Measurements from ENCODE around the gene MRPL49. TPM values are rescaled to one million over a fixed set of nuclear protein-coding genes. Genes with fewer than 3 reads are reported as not detected.

Gene MRPL49
- total RNA-seq, 1 donor from 2014 or later, result 38.3 TPM

- H3K9ac ChIP-seq, result no peak overlapping the region
- H3F3A ChIP-seq (ENCODE audit: low read depth), result peaks cover 36% of the 10 kb centered on the region
- H3K4me1 Mint-ChIP-seq, result peaks cover 17% of the 10 kb centered on the region
- H3K36me3 Mint-ChIP-seq, result peaks cover 7% of the 10 kb centered on the region
- peaks cover 4% of the 10 kb centered on the region for H3K36me3 ChIP-seq
- peak overlapping the region; percentile 50 for H3K4me3 Mint-ChIP-seq
- no peaks in the 10 kb centered on the region for H3K9me3 ChIP-seq (ENCODE audit: low read depth)
- no peaks in the 10 kb centered on the region for H3K27me3 ChIP-seq
- no peak for DNase-seq (ENCODE audit: low spot score)
- TF ChIP-seq EZH2phosphoT487 (IDR thresholded peaks at IDR 0.05) (no peak), EZH2 (IDR thresholded peaks at IDR 0.05) (no peak), CTCF (IDR thresholded peaks at IDR 0.05) (no peak)
- H3K4me1 ChIP-seq, result peaks cover 10% of the 10 kb centered on the region
- no peaks in the 10 kb centered on the region for H3K9me3 Mint-ChIP-seq
- peaks cover 49% of the 10 kb centered on the region for H3K79me2 ChIP-seq (ENCODE audit: low read depth)
- peaks cover 7% of the 10 kb centered on the region for H3K27me3 Mint-ChIP-seq (ENCODE audit: insufficient read depth, low read depth)
- H2AFZ ChIP-seq (replicated peaks), result no peak overlapping the region
- H3K4me2 ChIP-seq, result no peak overlapping the region
- no peak overlapping the region for H3K27ac ChIP-seq
- H4K20me1 ChIP-seq (ENCODE audit: low read depth), result peaks cover 6% of the 10 kb centered on the region
- H3K4me3 ChIP-seq, result no peak overlapping the region
- no peak overlapping the region for H3K27ac Mint-ChIP-seq
Measured at GRCh38 chr11:65124480-65125196, 2.5 kb downstream of the MRPL49 start.

GRCh38 chr11:65125197-65126056 lies 3.3 kb downstream of the MRPL49 start:
- peaks cover 7% of the 10 kb centered on the region for H3K27me3 Mint-ChIP-seq (ENCODE audit: insufficient read depth, low read depth)
- no peak overlapping the region for H3K4me3 ChIP-seq
- peaks cover 4% of the 10 kb centered on the region for H3K36me3 Mint-ChIP-seq
- peaks cover 2% of the 10 kb centered on the region for H3K36me3 ChIP-seq
- H3K9me3 ChIP-seq (ENCODE audit: low read depth), result no peaks in the 10 kb centered on the region
- no peaks in the 10 kb centered on the region for H3K27me3 ChIP-seq
- no peak for DNase-seq (ENCODE audit: low spot score)
- H3K9ac ChIP-seq, result no peak overlapping the region
- no peak overlapping the region for H3K27ac Mint-ChIP-seq
- no peak overlapping the region for H2AFZ ChIP-seq (replicated peaks)
- H3K4me1 Mint-ChIP-seq, result peaks cover 17% of the 10 kb centered on the region
- H3K27ac ChIP-seq, result no peak overlapping the region
- H3K4me1 ChIP-seq, result peaks cover 10% of the 10 kb centered on the region
- peaks cover 29% of the 10 kb centered on the region for H3F3A ChIP-seq (ENCODE audit: low read depth)
- peak overlapping the region; percentile 50 for H3K4me3 Mint-ChIP-seq
- no peak overlapping the region for H3K4me2 ChIP-seq
- peaks cover 43% of the 10 kb centered on the region for H3K79me2 ChIP-seq (ENCODE audit: low read depth)
- peaks cover 6% of the 10 kb centered on the region for H4K20me1 ChIP-seq (ENCODE audit: low read depth)
- TF ChIP-seq EZH2 (IDR thresholded peaks at IDR 0.05) (no peak), CTCF (IDR thresholded peaks at IDR 0.05) (no peak), EZH2phosphoT487 (IDR thresholded peaks at IDR 0.05) (no peak)
- no peaks in the 10 kb centered on the region for H3K9me3 Mint-ChIP-seq

- H3K9ac ChIP-seq, result no peak overlapping the region
- H4K20me1 ChIP-seq (ENCODE audit: low read depth), result no peaks in the 10 kb centered on the region
- no peaks in the 10 kb centered on the region for H3K36me3 ChIP-seq
- H3K27me3 ChIP-seq, result no peaks in the 10 kb centered on the region
- no peaks in the 10 kb centered on the region for H3K36me3 Mint-ChIP-seq
- no peak overlapping the region for H3K4me3 ChIP-seq
- H3K79me2 ChIP-seq (ENCODE audit: low read depth), result peaks cover 30% of the 10 kb centered on the region
- H3K27me3 Mint-ChIP-seq (ENCODE audit: insufficient read depth, low read depth), result peaks cover 6% of the 10 kb centered on the region
- H3K4me1 Mint-ChIP-seq, result peaks cover 11% of the 10 kb centered on the region
- H3K4me3 Mint-ChIP-seq, result peak overlapping the region; percentile 14
- H3K4me2 ChIP-seq, result no peak overlapping the region
- no peaks in the 10 kb centered on the region for H3K9me3 ChIP-seq (ENCODE audit: low read depth)
- peaks cover 4% of the 10 kb centered on the region for H3K4me1 ChIP-seq
- no peak overlapping the region for H3K27ac Mint-ChIP-seq
- H3F3A ChIP-seq (ENCODE audit: low read depth), result peaks cover 20% of the 10 kb centered on the region
- H3K9me3 Mint-ChIP-seq, result no peaks in the 10 kb centered on the region
- H2AFZ ChIP-seq (replicated peaks), result no peak overlapping the region
- no peak for DNase-seq (ENCODE audit: low spot score)
- H3K27ac ChIP-seq, result no peak overlapping the region
- TF ChIP-seq EZH2phosphoT487 (IDR thresholded peaks at IDR 0.05) (no peak), CTCF (IDR thresholded peaks at IDR 0.05) (no peak)
Measured at GRCh38 chr11:65126624-65127274, 4.6 kb downstream of the MRPL49 start.
